Stomach (tissue), 4 donors: ENCODE data around the gene EGLN1.

Experiments
- EP300 ChIP-seq: sonication (generic); formaldehyde crosslinking; IDR thresholded peaks from one replicate; pipeline ENCODE4 v1.6.1; 2017; ENCODE audit warnings: antibody characterized with exemption
- POLR2A ChIP-seq, 4 donors: fragments of 450-650 bp; IDR thresholded peaks; one replicate each; pipeline ENCODE4 v1.6.1; 2016; ENCODE audit warnings: antibody characterized with exemption in 4 of 4, control low read depth in 2 of 4, mild to moderate bottlenecking in 1 of 4, moderate library complexity in 1 of 4
- TF ChIP-seq, protein P1 (sequence below), 7 experiments: fragments of 450-650 bp in 4 of 7; fragments of 200-600 bp in 3 of 7; sonication (generic) in 3 of 7; IDR thresholded peaks; one replicate each; pipeline ENCODE4 v1.5.1; 2016 to 2019; ENCODE audit warnings: antibody characterized with exemption in 7 of 7, control low read depth in 2 of 7, mild to moderate bottlenecking in 1 of 7

DNA sequence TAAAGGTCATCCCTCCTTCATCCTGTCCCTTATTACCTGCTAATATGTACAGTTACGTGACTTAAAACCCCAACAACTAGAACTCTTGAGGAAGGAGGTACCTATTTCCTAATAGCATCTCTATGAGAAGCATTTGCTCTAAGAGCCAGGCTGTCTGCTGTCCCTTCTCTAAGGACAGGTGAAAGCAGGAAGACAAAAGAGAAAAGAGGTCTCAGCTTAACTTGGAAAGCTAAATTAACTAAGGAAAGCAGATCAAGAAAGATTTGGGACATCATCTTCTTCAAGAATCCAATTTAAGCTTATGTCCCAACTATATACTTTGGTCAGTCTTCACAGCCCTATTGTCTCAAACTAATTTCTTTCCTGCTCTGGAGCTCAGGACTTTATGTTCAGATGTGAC is 2.9 kb downstream of the EGLN1 start:
- TF ChIP-seq, protein P1, sequence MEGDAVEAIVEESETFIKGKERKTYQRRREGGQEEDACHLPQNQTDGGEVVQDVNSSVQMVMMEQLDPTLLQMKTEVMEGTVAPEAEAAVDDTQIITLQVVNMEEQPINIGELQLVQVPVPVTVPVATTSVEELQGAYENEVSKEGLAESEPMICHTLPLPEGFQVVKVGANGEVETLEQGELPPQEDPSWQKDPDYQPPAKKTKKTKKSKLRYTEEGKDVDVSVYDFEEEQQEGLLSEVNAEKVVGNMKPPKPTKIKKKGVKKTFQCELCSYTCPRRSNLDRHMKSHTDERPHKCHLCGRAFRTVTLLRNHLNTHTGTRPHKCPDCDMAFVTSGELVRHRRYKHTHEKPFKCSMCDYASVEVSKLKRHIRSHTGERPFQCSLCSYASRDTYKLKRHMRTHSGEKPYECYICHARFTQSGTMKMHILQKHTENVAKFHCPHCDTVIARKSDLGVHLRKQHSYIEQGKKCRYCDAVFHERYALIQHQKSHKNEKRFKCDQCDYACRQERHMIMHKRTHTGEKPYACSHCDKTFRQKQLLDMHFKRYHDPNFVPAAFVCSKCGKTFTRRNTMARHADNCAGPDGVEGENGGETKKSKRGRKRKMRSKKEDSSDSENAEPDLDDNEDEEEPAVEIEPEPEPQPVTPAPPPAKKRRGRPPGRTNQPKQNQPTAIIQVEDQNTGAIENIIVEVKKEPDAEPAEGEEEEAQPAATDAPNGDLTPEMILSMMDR (IDR thresholded peaks at IDR 0.05) = no peak
- TF ChIP-seq POLR2A (IDR thresholded peaks at IDR 0.05) (no peak), EP300 (no peak)
